Progenitor cell of endocrine pancreas (in vitro differentiated cells): ENCODE results near the gene IL22RA1. TPM values are rescaled to one million over a fixed set of nuclear protein-coding genes. Genes with fewer than 3 reads are reported as not detected.

Experiments
- DNase-seq: peaks from one replicate; pipeline ENCODE4 v3.0.0; 2021; ENCODE audit warnings: low spot score; ENCODE audit not compliant: unreplicated experiment
- H3K27ac Mint-ChIP-seq: 2 replicates; pipeline ENCODE4 v1.8.0; 2021; ENCODE audit warnings: mild to moderate bottlenecking, moderate library complexity, mixed read lengths
- H3K27me3 Mint-ChIP-seq: 2 replicates; pipeline ENCODE4 v1.8.0; 2021; ENCODE audit warnings: mixed read lengths
- H3K36me3 Mint-ChIP-seq: 2 replicates; pipeline ENCODE4 v1.8.0; 2022; ENCODE audit warnings: mixed read lengths; ENCODE audit not compliant: insufficient read depth
- H3K4me1 Mint-ChIP-seq: 2 replicates; pipeline ENCODE4 v1.8.0; 2021; ENCODE audit warnings: low read depth, mixed read lengths
- H3K4me3 Mint-ChIP-seq: 2 replicates; pipeline ENCODE4 v1.8.0; 2021; ENCODE audit warnings: low read depth, mild to moderate bottlenecking, moderate library complexity, mixed read lengths
- H3K9me3 Mint-ChIP-seq: 2 replicates; pipeline ENCODE4 v1.8.0; 2021; ENCODE audit warnings: low read depth, mixed read lengths
- total RNA-seq: library from RNA; stranded (reverse); gene quantifications from 2 replicates; pipeline ENCODE4 v1.2.1, GENCODE V29; 2021
- TF ChIP-seq, protein P1 (sequence below): fragments of 200-600 bp; sonication (generic); IDR thresholded peaks from one replicate; pipeline ENCODE4 v1.5.0; 2021; ENCODE audit warnings: antibody characterized with exemption, mild to moderate bottlenecking; ENCODE audit not compliant: unreplicated experiment

IL22RA1 gene
- total RNA-seq, 1 donor from 2014 or later, result 0.26 TPM

DNA sequence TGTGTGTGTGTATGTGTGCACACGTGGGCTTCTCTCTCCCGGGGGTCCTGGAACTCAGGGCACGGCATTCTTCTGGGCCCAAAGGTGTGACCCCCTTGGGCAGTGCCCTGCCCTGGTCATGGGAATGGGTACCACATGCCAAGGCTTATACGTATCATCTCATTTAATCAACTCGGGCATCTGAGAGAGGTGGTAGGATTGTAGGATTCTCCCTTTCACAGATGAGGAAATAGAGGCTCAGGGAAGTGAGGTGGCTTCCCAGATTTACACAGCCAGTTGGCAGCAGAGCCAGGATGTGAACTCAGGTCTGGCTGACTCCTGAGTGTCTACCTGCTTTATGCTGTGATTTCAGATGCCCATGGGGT is 46.2 kb downstream of the IL22RA1 start:
- no peak for DNase-seq
- Mint-ChIP-seq H3K4me3 (no peak overlapping the region), H3K36me3 (no peaks in the 10 kb centered on the region), H3K9me3 (no peaks in the 10 kb centered on the region), H3K27ac (no peak overlapping the region), H3K27me3 (peaks cover 3% of the 10 kb centered on the region), H3K4me1 (peaks cover 18% of the 10 kb centered on the region)
- TF ChIP-seq, protein P1, sequence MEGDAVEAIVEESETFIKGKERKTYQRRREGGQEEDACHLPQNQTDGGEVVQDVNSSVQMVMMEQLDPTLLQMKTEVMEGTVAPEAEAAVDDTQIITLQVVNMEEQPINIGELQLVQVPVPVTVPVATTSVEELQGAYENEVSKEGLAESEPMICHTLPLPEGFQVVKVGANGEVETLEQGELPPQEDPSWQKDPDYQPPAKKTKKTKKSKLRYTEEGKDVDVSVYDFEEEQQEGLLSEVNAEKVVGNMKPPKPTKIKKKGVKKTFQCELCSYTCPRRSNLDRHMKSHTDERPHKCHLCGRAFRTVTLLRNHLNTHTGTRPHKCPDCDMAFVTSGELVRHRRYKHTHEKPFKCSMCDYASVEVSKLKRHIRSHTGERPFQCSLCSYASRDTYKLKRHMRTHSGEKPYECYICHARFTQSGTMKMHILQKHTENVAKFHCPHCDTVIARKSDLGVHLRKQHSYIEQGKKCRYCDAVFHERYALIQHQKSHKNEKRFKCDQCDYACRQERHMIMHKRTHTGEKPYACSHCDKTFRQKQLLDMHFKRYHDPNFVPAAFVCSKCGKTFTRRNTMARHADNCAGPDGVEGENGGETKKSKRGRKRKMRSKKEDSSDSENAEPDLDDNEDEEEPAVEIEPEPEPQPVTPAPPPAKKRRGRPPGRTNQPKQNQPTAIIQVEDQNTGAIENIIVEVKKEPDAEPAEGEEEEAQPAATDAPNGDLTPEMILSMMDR, result no peak

DNA sequence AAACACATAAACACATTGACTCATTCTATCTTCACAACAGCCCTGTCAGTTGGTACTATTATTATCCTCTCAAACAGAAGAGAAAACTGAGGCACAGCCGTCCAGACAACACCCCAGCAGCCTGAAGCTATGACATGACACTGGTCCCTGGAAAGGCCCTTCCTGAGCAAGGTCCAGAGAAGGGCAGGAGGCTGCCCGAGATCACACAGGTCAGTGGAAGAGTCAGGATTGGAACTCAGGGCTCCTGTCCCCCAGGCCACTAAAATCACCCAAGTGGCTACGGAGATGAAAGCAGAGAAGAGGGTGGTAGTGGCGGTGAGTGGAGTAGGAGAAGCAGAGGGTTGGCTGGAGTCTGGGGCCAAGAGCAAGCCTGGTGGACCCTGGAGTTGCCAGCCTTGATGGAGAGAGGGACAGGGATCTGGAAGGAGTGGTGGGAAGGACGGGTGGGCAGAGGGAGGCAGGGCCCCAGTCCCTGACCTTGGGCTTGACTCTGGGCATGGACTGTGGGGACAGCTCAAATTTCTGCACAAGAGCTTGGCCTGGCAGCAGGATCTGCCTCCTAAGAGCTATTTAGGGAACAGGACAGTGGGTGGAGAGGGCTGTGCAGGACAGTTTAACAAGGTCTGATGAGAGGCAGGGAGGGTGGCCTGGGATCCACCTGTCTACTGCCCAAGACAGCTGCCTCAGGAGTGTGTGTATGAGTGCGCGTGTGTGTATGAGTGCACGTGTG is 46.8 kb downstream of the IL22RA1 start:
- H3K27ac Mint-ChIP-seq, result peak overlapping the region; percentile 60

DNA sequence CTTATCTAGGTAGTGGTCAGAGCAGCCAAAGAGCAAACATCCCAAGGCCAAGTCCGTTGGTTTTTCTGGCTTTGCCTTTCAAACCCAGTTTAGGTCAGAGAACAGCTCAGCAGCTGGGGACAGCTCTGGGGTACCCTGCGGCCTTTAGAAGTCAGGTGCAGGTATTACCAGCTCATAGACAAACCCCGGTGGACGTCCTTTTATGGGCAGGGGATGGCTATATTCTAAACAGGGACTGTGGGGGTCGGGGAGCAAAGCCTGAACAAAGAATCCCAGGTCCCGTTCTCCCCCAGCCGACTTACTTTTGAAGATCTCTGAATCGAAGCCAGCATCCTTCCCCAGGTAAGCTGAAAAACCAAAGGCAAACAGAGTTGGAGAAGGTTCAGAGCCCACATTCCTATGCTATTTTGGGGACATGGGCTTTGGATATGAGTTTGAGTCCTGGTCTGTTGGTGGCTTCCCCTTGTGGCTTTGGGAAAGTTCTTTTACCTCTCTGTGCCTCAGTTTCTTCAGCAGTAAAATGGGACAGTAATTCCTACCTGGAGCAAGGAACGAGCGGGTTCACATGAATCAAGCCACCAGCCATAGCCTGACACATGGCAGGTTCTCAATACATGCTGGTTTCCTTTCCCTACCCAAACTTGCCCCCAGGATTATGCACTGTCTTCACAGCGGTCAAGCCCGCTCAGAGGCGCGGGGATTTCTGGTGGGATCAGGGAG is 47.6 kb downstream of the IL22RA1 start:
- TF ChIP-seq, protein P1, result no peak
- Mint-ChIP-seq H3K4me3 (no peak overlapping the region), H3K9me3 (no peaks in the 10 kb centered on the region), H3K36me3 (no peaks in the 10 kb centered on the region), H3K27ac (no peak overlapping the region), H3K4me1 (peaks cover 15% of the 10 kb centered on the region), H3K27me3 (peaks cover 3% of the 10 kb centered on the region)
- no peak for DNase-seq

More for the DNA sequence above, 46.8 kb downstream of the IL22RA1 start:
- TF ChIP-seq, protein P1, result no peak
- H3K4me1 Mint-ChIP-seq, result peaks cover 18% of the 10 kb centered on the region
- no peak overlapping the region for H3K4me3 Mint-ChIP-seq
- DNase-seq, result no peak
- no peaks in the 10 kb centered on the region for H3K9me3 Mint-ChIP-seq
- no peaks in the 10 kb centered on the region for H3K36me3 Mint-ChIP-seq
- peaks cover 3% of the 10 kb centered on the region for H3K27me3 Mint-ChIP-seq

DNA sequence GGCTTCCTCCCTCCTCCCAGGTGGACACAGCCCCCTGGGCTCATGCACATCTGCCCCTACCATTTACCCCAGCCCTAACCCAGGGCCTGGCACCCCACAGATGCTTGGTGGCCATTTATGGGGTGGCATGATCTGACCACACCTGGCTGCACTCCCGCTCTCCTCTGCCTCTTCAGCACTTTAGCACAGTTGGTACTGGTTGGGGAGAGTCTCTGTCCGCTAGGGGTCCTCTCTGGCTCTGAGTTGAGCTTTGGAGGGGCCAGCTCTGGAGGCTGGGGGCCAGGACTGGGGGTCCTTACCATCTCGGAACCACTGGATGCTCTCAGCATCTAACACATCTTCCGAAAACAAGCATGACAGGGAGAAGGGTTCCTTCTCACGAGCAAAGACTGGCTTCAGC is 48.4 kb downstream of the IL22RA1 start:
- H3K4me1 Mint-ChIP-seq, result peaks cover 10% of the 10 kb centered on the region
- DNase-seq, result no peak
- no peak overlapping the region for H3K27ac Mint-ChIP-seq
- H3K9me3 Mint-ChIP-seq, result no peaks in the 10 kb centered on the region
- peaks cover 3% of the 10 kb centered on the region for H3K27me3 Mint-ChIP-seq
- TF ChIP-seq, protein P1, result no peak
- H3K36me3 Mint-ChIP-seq, result no peaks in the 10 kb centered on the region
- H3K4me3 Mint-ChIP-seq, result no peak overlapping the region

DNA sequence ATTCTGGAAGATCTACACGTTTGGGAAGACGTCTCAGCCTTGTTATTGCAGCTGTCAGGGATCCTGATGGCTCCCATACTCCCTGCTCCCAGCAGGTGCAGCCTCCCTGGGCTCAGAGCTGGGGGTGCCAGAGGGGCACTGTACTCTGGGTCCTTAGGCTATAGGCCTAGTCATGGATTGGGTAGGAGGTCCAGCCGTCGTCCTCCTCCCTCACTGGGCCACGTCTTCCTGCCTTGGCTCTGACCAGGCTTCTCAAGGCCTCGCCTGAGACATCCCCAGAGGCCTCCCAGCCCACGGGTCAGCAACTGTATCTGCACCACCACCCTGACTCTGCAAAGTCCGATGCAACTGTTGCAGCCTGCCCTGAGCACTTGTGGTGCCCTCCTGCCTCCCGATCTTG is 49.2 kb downstream of the IL22RA1 start:
- Mint-ChIP-seq H3K4me3 (no peak overlapping the region), H3K36me3 (no peaks in the 10 kb centered on the region), H3K4me1 (peaks cover 5% of the 10 kb centered on the region), H3K27ac (no peak overlapping the region), H3K9me3 (no peaks in the 10 kb centered on the region), H3K27me3 (peaks cover 3% of the 10 kb centered on the region)
- TF ChIP-seq, protein P1, result no peak
- DNase-seq, result no peak
